ENCODE data around the gene PLXNB3. TPM values are rescaled to one million over a fixed set of nuclear protein-coding genes. Genes with fewer than 3 reads are reported as not detected.
A peak's percentile ranks its signal among the peaks of the same experiment; 100 is the strongest.

Gene PLXNB3
- total RNA-seq, 1 donor from 2014 or later, result 36.1 TPM

GRCh38 chrX:153780678-153781427 lies 16.8 kb downstream of the PLXNB3 start, which contains the start of gene SRPK3:
SRPK3 (plus strand) TSS chrX:153781041; CDS start chrX:153781087, 46 bp downstream.
- H3K27me3 ChIP-seq, result no peaks in the 10 kb centered on the region
- intact Hi-C loops (cut with DNase I), result loop anchor here (10.0 kb wide), 1 partner anchor 144 kb away; the partner anchor contains the start of gene ARHGAP4
- no peak within 1 kb of the TSS for H3K27ac ChIP-seq
- peaks cover 18% of the 10 kb centered on the region for H3K4me1 ChIP-seq
- TF ChIP-seq, protein P1, sequence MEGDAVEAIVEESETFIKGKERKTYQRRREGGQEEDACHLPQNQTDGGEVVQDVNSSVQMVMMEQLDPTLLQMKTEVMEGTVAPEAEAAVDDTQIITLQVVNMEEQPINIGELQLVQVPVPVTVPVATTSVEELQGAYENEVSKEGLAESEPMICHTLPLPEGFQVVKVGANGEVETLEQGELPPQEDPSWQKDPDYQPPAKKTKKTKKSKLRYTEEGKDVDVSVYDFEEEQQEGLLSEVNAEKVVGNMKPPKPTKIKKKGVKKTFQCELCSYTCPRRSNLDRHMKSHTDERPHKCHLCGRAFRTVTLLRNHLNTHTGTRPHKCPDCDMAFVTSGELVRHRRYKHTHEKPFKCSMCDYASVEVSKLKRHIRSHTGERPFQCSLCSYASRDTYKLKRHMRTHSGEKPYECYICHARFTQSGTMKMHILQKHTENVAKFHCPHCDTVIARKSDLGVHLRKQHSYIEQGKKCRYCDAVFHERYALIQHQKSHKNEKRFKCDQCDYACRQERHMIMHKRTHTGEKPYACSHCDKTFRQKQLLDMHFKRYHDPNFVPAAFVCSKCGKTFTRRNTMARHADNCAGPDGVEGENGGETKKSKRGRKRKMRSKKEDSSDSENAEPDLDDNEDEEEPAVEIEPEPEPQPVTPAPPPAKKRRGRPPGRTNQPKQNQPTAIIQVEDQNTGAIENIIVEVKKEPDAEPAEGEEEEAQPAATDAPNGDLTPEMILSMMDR (IDR thresholded peaks at IDR 0.05), result no peak
- peak in 1 of 2 donors; percentile 6 for TF ChIP-seq POLR2AphosphoS5 (IDR thresholded peaks at IDR 0.05; ENCODE audit: insufficient read depth in 1 of 2, low read depth in 1 of 2)
- DNase-seq (ENCODE audit: extremely low spot score in 2 of 2), result no peak
- peaks cover 0 to 3% of the 10 kb centered on the region in 2 donors for H3K36me3 ChIP-seq
- no peaks in the 10 kb centered on the region for H3K9me3 ChIP-seq
- H3K4me3 ChIP-seq, result peak within 1 kb of the TSS; percentile 3 to 23

DNA sequence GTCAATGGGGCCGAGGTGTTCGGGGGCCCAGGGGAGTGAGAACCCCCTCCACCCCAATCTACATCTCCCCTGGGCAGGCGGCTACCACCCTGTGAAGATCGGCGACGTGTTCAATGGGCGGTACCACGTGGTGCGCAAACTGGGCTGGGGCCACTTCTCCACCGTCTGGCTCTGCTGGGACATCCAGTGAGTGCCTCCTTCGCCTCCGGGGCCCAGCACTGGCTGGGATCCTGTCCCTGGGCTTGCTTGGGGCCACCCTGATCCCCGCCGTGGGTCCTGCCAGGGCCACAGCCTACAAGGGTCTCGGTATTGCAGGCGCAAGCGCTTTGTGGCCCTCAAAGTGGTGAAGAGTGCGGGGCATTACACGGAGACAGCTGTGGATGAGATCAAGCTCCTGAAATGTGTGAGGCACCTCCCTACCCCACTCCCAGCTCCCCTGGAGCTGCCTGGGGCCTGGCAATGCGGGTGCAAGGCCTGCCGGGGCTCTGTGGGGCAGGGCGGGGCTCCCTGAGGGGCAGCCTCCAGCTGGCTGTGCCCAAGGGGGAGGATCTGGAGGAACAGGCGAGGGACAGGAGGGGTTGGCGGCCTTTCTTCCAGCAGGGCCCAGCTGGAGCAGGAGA lies 17.5 kb downstream of the PLXNB3 start:
- Histone ChIP-seq H3K27ac (no peak overlapping the region), H3K4me1 (peaks cover 18% of the 10 kb centered on the region), H3K9me3 (no peaks in the 10 kb centered on the region), H3K27me3 (no peaks in the 10 kb centered on the region), H3K36me3 (peaks cover 0 to 8% of the 10 kb centered on the region in 2 donors), H3K4me3 (peak overlapping the region in 1 of 2 donors; percentile 23)
- intact Hi-C loops (cut with DNase I), result loop anchor here (10.0 kb wide), 1 partner anchor 143 kb away; the partner anchor contains the start of gene ARHGAP4
- TF ChIP-seq, protein P1 (IDR thresholded peaks at IDR 0.05), result no peak
- TF ChIP-seq POLR2AphosphoS5 (IDR thresholded peaks at IDR 0.05; ENCODE audit: insufficient read depth in 1 of 2, low read depth in 1 of 2), result peak in 1 of 2 donors; percentile 3
- no peak for DNase-seq (ENCODE audit: extremely low spot score in 2 of 2)

GRCh38 chrX:153782313-153782712 lies 18.3 kb downstream of the PLXNB3 start:
- Histone ChIP-seq H3K27ac (no peak overlapping the region), H3K27me3 (no peaks in the 10 kb centered on the region), H3K4me3 (no peak overlapping the region), H3K9me3 (no peaks in the 10 kb centered on the region), H3K36me3 (peaks cover 0 to 12% of the 10 kb centered on the region in 2 donors), H3K4me1 (peaks cover 18% of the 10 kb centered on the region)
- no peak for DNase-seq (ENCODE audit: extremely low spot score in 2 of 2)
- intact Hi-C loops (cut with DNase I), result loop anchor here (10.0 kb wide), 1 partner anchor 142 kb away; the partner anchor contains the start of gene ARHGAP4
- TF ChIP-seq POLR2A (IDR thresholded peaks at IDR 0.05) (no peak), POLR2AphosphoS5 (IDR thresholded peaks at IDR 0.05; ENCODE audit: insufficient read depth in 1 of 2, low read depth in 1 of 2) (no peak)
- TF ChIP-seq, protein P1 (IDR thresholded peaks at IDR 0.05), result no peak

- DNase-seq (ENCODE audit: extremely low spot score in 2 of 2), result no peak
- intact Hi-C loops (cut with DNase I), result loop anchor here (10.0 kb wide), 1 partner anchor 142 kb away; the partner anchor contains the start of gene ARHGAP4
- Histone ChIP-seq H3K9me3 (no peaks in the 10 kb centered on the region), H3K27ac (no peak overlapping the region), H3K36me3 (peaks cover 0 to 12% of the 10 kb centered on the region in 2 donors), H3K4me1 (peaks cover 18% of the 10 kb centered on the region), H3K27me3 (no peaks in the 10 kb centered on the region), H3K4me3 (no peak overlapping the region)
- TF ChIP-seq POLR2A (IDR thresholded peaks at IDR 0.05), result no peak
- no peak for TF ChIP-seq POLR2AphosphoS5 (IDR thresholded peaks at IDR 0.05; ENCODE audit: insufficient read depth in 1 of 2, low read depth in 1 of 2)
- TF ChIP-seq, protein P1 (IDR thresholded peaks at IDR 0.05), result no peak
Observed at GRCh38 chrX:153782871-153783270, 18.8 kb downstream of the PLXNB3 start.

All from vagina (tissue), 2 donors.